A549 (cell line): Measurements from ENCODE around the gene ASAH2.

Experiments used
- CEBPB ChIP-seq, 2 experiments: fragments of >200 bp in 1 of 2; sonication (Bioruptor Twin) in 1 of 2; formaldehyde crosslinking in 1 of 2; IDR thresholded peaks; 2 replicates each; pipeline ENCODE4 v1.6.1; 2012 to 2016
- CTCF ChIP-seq: fragments of >200 bp; sonication (Bioruptor Twin); formaldehyde crosslinking; IDR thresholded peaks from 3 replicates; pipeline ENCODE4 v1.5.1; 2016
- EP300 ChIP-seq, 2 experiments: fragments of >200 bp; sonication (Bioruptor Twin); formaldehyde crosslinking; IDR thresholded peaks; 2 replicates in 1 of 2; 3 replicates in 1 of 2; pipeline ENCODE4 v1.6.1; 2016 to 2017
- HDAC2 ChIP-seq: fragments of 200-600 bp; sonication (generic); IDR thresholded peaks from 2 replicates; pipeline ENCODE4 v1.6.1; 2016
- HEYL ChIP-seq: fragments of 250-450 bp; sonication (Bioruptor Pico); IDR thresholded peaks from 2 replicates; pipeline ENCODE4 v1.8.0; 2021; ENCODE audit warnings: mild to moderate bottlenecking, moderate library complexity
- HMGXB4 ChIP-seq: fragments of 250-450 bp; sonication (Bioruptor Pico); IDR thresholded peaks from 2 replicates; pipeline ENCODE4 v1.5.0; 2021; ENCODE audit warnings: mild to moderate bottlenecking, moderate library complexity, borderline replicate concordance
- PHF8 ChIP-seq: fragments of 200-600 bp; sonication (generic); IDR thresholded peaks from 2 replicates; pipeline ENCODE4 v1.6.1; 2016; ENCODE audit warnings: low read depth, mild to moderate bottlenecking, antibody characterized with exemption, moderate library complexity, borderline replicate concordance
- POLR2A ChIP-seq: IDR thresholded peaks from 2 replicates; pipeline ENCODE4 v1.6.1; 2012; ENCODE audit warnings: mild to moderate bottlenecking, low read length
- RAD21 ChIP-seq, 2 experiments: fragments of >200 bp in 1 of 2; sonication (Bioruptor Twin) in 1 of 2; formaldehyde crosslinking in 1 of 2; IDR thresholded peaks in 1 of 2; conservative IDR thresholded peaks in 1 of 2; 2 replicates in 1 of 2; 3 replicates in 1 of 2; pipeline ENCODE4 v1.6.1; 2012 to 2018; ENCODE audit warnings: inconsistent platforms in 1 of 2

GRCh38 chr10:50272531-50272930, 21.2 kb upstream of the ASAH2 start:
- TF ChIP-seq CTCF, result no peak
- TF ChIP-seq HEYL, result no peak
- no peak for TF ChIP-seq PHF8
- TF ChIP-seq CEBPB (IDR thresholded peaks at IDR 0.05), result no peak
- TF ChIP-seq HMGXB4 (CRISPR knock-in tag), result no peak
- no peak for TF ChIP-seq POLR2A
- no peak for TF ChIP-seq HDAC2
- no peak for TF ChIP-seq RAD21 (conservative IDR thresholded peaks at IDR 0.05 in 1 of 2, IDR thresholded peaks at IDR 0.05 in 1 of 2)
- no peak for TF ChIP-seq EP300 (IDR thresholded peaks at IDR 0.05)
